Stimulated activated CD8-positive, alpha-beta memory T cell treated with anti-CD3 and anti-CD28 coated beads, Interleukin-12 subunit alpha, Interleukin-12 subunit beta, amount 100 ng/mL, for 4 hours (primary cell): Measurements from ENCODE around the gene KIAA1755.

Experiments used
- DNase-seq: peaks from one replicate; pipeline ENCODE4 v3.0.0-alpha.2; 2020; ENCODE audit warnings: low read depth

The KIAA1755 gene

GRCh38 chr20:38164624-38165088, 95.9 kb downstream of the KIAA1755 start:
- DNase-seq: no peak

GRCh38 chr20:38164069-38164468, 96.5 kb downstream of the KIAA1755 start:
- DNase-seq: no peak

- DNase-seq: no peak
Measured at GRCh38 chr20:38162878-38163875, 97.4 kb downstream of the KIAA1755 start.

GRCh38 chr20:38162149-38162548, 98.4 kb downstream of the KIAA1755 start:
- DNase-seq: no peak

GRCh38 chr20:38161412-38161774, 99.1 kb downstream of the KIAA1755 start:
- no peak for DNase-seq
